T-helper 2 cell treated with Interferon-gamma antibody and Interleukin-4, amounts not matched to agents 5 μg/mL and 100 μg/mL, for 36 hours (primary cell): ENCODE data around the gene PAX8.

Source experiments
- DNase-seq: peaks from one replicate; pipeline ENCODE4 v3.0.0; 2021; ENCODE audit warnings: low spot score
- H3K27ac Mint-ChIP-seq: one replicate; pipeline ENCODE4 v1.8.0; 2021; ENCODE audit warnings: mild to moderate bottlenecking, mixed read lengths
- H3K27me3 Mint-ChIP-seq: one replicate; pipeline ENCODE4 v1.8.0; 2021; ENCODE audit warnings: low read depth, mixed read lengths
- H3K36me3 Mint-ChIP-seq: one replicate; pipeline ENCODE4 v1.8.0; 2021; ENCODE audit warnings: low read depth, mixed read lengths
- H3K4me1 Mint-ChIP-seq: one replicate; pipeline ENCODE4 v1.8.0; 2021; ENCODE audit warnings: low read depth, mixed read lengths
- H3K4me3 Mint-ChIP-seq: one replicate; pipeline ENCODE4 v1.8.0; 2022; ENCODE audit warnings: mild to moderate bottlenecking, moderate library complexity, mixed read lengths
- H3K9me3 Mint-ChIP-seq: one replicate; pipeline ENCODE4 v1.8.0; 2021; ENCODE audit warnings: mixed read lengths

The PAX8 gene

GRCh38 chr2:113183264-113183663, 95.5 kb downstream of the PAX8 start:
- peak overlapping the region; percentile 10 for H3K4me3 Mint-ChIP-seq
- H3K27ac Mint-ChIP-seq = no peak overlapping the region
- peaks cover 76% of the 10 kb centered on the region for H3K36me3 Mint-ChIP-seq
- DNase-seq = no peak
- H3K4me1 Mint-ChIP-seq = peaks cover 76% of the 10 kb centered on the region
- H3K9me3 Mint-ChIP-seq = no peaks in the 10 kb centered on the region
- no peaks in the 10 kb centered on the region for H3K27me3 Mint-ChIP-seq

- H3K27ac Mint-ChIP-seq = no peak overlapping the region
- H3K4me1 Mint-ChIP-seq = peaks cover 78% of the 10 kb centered on the region
- peak overlapping the region; percentile 19 for H3K4me3 Mint-ChIP-seq
- DNase-seq = no peak
- H3K36me3 Mint-ChIP-seq = peaks cover 74% of the 10 kb centered on the region
- H3K9me3 Mint-ChIP-seq = no peaks in the 10 kb centered on the region
- H3K27me3 Mint-ChIP-seq = no peaks in the 10 kb centered on the region
Measured at GRCh38 chr2:113182471-113183260, 96.1 kb downstream of the PAX8 start.

GRCh38 chr2:113181258-113182051, 97.3 kb downstream of the PAX8 start:
- Mint-ChIP-seq H3K4me1 (peaks cover 83% of the 10 kb centered on the region), H3K36me3 (peaks cover 80% of the 10 kb centered on the region), H3K27me3 (no peaks in the 10 kb centered on the region), H3K9me3 (no peaks in the 10 kb centered on the region), H3K4me3 (peak overlapping the region; percentile 89), H3K27ac (peak overlapping the region; percentile 54)
- DNase-seq = no peak

GRCh38 chr2:113180131-113180946, 98.4 kb downstream of the PAX8 start:
- peaks cover 78% of the 10 kb centered on the region for H3K4me1 Mint-ChIP-seq
- H3K36me3 Mint-ChIP-seq = peaks cover 79% of the 10 kb centered on the region
- H3K27me3 Mint-ChIP-seq = no peaks in the 10 kb centered on the region
- H3K4me3 Mint-ChIP-seq = peak overlapping the region; percentile 89
- no peaks in the 10 kb centered on the region for H3K9me3 Mint-ChIP-seq
- H3K27ac Mint-ChIP-seq = peak overlapping the region; percentile 54
- DNase-seq = no peak

- no peaks in the 10 kb centered on the region for H3K27me3 Mint-ChIP-seq
- H3K4me3 Mint-ChIP-seq = peak overlapping the region; percentile 89
- no peak for DNase-seq
- peak overlapping the region; percentile 81 for H3K27ac Mint-ChIP-seq
- peaks cover 79% of the 10 kb centered on the region for H3K36me3 Mint-ChIP-seq
- peaks cover 77% of the 10 kb centered on the region for H3K4me1 Mint-ChIP-seq
- H3K9me3 Mint-ChIP-seq = no peaks in the 10 kb centered on the region
Measured at GRCh38 chr2:113179446-113180045, 99.2 kb downstream of the PAX8 start.

- Mint-ChIP-seq H3K27me3 (no peaks in the 10 kb centered on the region), H3K27ac (peak overlapping the region; percentile 81), H3K9me3 (no peaks in the 10 kb centered on the region), H3K4me1 (peaks cover 75% of the 10 kb centered on the region), H3K36me3 (peaks cover 82% of the 10 kb centered on the region), H3K4me3 (peak overlapping the region; percentile 89)
- DNase-seq = peak; percentile 55
Measured at GRCh38 chr2:113178891-113179290, 99.8 kb downstream of the PAX8 start.

- no peaks in the 10 kb centered on the region for H3K9me3 Mint-ChIP-seq
- no peak for DNase-seq
- peak overlapping the region; percentile 89 for H3K4me3 Mint-ChIP-seq
- H3K27ac Mint-ChIP-seq = peak overlapping the region; percentile 81
- H3K27me3 Mint-ChIP-seq = no peaks in the 10 kb centered on the region
- H3K4me1 Mint-ChIP-seq = peaks cover 74% of the 10 kb centered on the region
- H3K36me3 Mint-ChIP-seq = peaks cover 80% of the 10 kb centered on the region
Measured at GRCh38 chr2:113178069-113178746, 100.5 kb downstream of the PAX8 start.

- H3K4me1 Mint-ChIP-seq = peaks cover 77% of the 10 kb centered on the region
- H3K27ac Mint-ChIP-seq = peak overlapping the region; percentile 60
- H3K9me3 Mint-ChIP-seq = no peaks in the 10 kb centered on the region
- peak overlapping the region; percentile 89 for H3K4me3 Mint-ChIP-seq
- H3K36me3 Mint-ChIP-seq = peaks cover 78% of the 10 kb centered on the region
- no peaks in the 10 kb centered on the region for H3K27me3 Mint-ChIP-seq
- DNase-seq = no peak
Measured at GRCh38 chr2:113176696-113177355, 101.9 kb downstream of the PAX8 start.

GRCh38 chr2:113175736-113176695, 102.7 kb downstream of the PAX8 start:
- peaks cover 77% of the 10 kb centered on the region for H3K4me1 Mint-ChIP-seq
- H3K27ac Mint-ChIP-seq = peak overlapping the region; percentile 93
- H3K36me3 Mint-ChIP-seq = peaks cover 77% of the 10 kb centered on the region
- DNase-seq = peak; percentile 20
- H3K9me3 Mint-ChIP-seq = peaks cover 4% of the 10 kb centered on the region
- peak overlapping the region; percentile 89 for H3K4me3 Mint-ChIP-seq
- H3K27me3 Mint-ChIP-seq = no peaks in the 10 kb centered on the region

GRCh38 chr2:113175042-113175628, 103.6 kb downstream of the PAX8 start:
- Mint-ChIP-seq H3K27ac (peak overlapping the region; percentile 93), H3K9me3 (peaks cover 5% of the 10 kb centered on the region), H3K36me3 (peaks cover 70% of the 10 kb centered on the region), H3K4me3 (peak overlapping the region; percentile 89), H3K4me1 (peaks cover 69% of the 10 kb centered on the region), H3K27me3 (no peaks in the 10 kb centered on the region)
- DNase-seq = peak; percentile 79

- Mint-ChIP-seq H3K4me3 (peak overlapping the region; percentile 89), H3K36me3 (peaks cover 66% of the 10 kb centered on the region), H3K27ac (peak overlapping the region; percentile 93), H3K9me3 (peaks cover 5% of the 10 kb centered on the region), H3K27me3 (no peaks in the 10 kb centered on the region), H3K4me1 (peaks cover 67% of the 10 kb centered on the region)
- peak; percentile 17 for DNase-seq
Measured at GRCh38 chr2:113174376-113174750, 104.4 kb downstream of the PAX8 start.
